Mesenchymal stem cell (in vitro differentiated cells and primary cell): ENCODE data around the gene SRGAP3.

ENCODE experiments used
- DNase-seq: peaks from one replicate; pipeline ENCODE4 v3.0.0-alpha.2; 2013
- H2AFZ ChIP-seq: one replicate; pipeline ENCODE4 v1.6.1; 2013; ENCODE audit warnings: low read depth, mild to moderate bottlenecking, control low read depth, inconsistent platforms, low read length, moderate library complexity
- H2AK5ac ChIP-seq: 2 replicates; pipeline ENCODE4 v1.6.1; 2013; ENCODE audit warnings: low read length, moderate library complexity, mild to moderate bottlenecking, inconsistent platforms; ENCODE audit not compliant: severe bottlenecking
- H2BK120ac ChIP-seq: one replicate; pipeline ENCODE4 v1.6.1; 2013; ENCODE audit warnings: low read depth, mild to moderate bottlenecking, inconsistent platforms, low read length, moderate library complexity
- H2BK12ac ChIP-seq, 2 experiments: one replicate each; pipeline ENCODE4 v1.6.1; 2013; ENCODE audit warnings: inconsistent platforms in 2 of 2, low read length in 2 of 2, mild to moderate bottlenecking in 2 of 2, moderate library complexity in 2 of 2, control low read depth in 1 of 2
- H2BK15ac ChIP-seq: one replicate; pipeline ENCODE4 v1.6.1; 2013; ENCODE audit warnings: mild to moderate bottlenecking, low read depth, inconsistent platforms; ENCODE audit not compliant: poor library complexity, severe bottlenecking
- H2BK5ac ChIP-seq: 2 replicates; pipeline ENCODE4 v1.6.1; 2013; ENCODE audit warnings: low read depth, mild to moderate bottlenecking, low read length, control low read depth, inconsistent platforms; ENCODE audit not compliant: poor library complexity, severe bottlenecking
- H3K14ac ChIP-seq, 2 experiments: one replicate each; pipeline ENCODE4 v1.6.1; 2013; ENCODE audit warnings: inconsistent platforms in 2 of 2, low read length in 2 of 2, control low read depth in 1 of 2, mild to moderate bottlenecking in 1 of 2, moderate library complexity in 1 of 2
- H3K18ac ChIP-seq, 2 experiments: one replicate each; pipeline ENCODE4 v1.6.1; 2013; ENCODE audit warnings: inconsistent platforms in 2 of 2, low read length in 2 of 2, control low read depth in 1 of 2, low read depth in 1 of 2, mild to moderate bottlenecking in 1 of 2
- H3K23ac ChIP-seq, 2 experiments: one replicate each; pipeline ENCODE4 v1.6.1; 2013; ENCODE audit warnings: inconsistent platforms in 2 of 2, low read length in 2 of 2, mild to moderate bottlenecking in 2 of 2, moderate library complexity in 2 of 2, control low read depth in 1 of 2
- H3K27ac ChIP-seq: 2 replicates; pipeline ENCODE4 v1.5.1; 2013; ENCODE audit warnings: mild to moderate bottlenecking, moderate library complexity, low read length, control low read depth, inconsistent platforms; ENCODE audit not compliant: poor library complexity, severe bottlenecking
- H3K27me3 ChIP-seq, 2 experiments: 2 replicates each; pipeline versions ENCODE4 v1.6.1 to v1.7.0; 2013; ENCODE audit warnings: low read length in 2 of 2, mild to moderate bottlenecking in 2 of 2, moderate library complexity in 2 of 2, control low read depth in 1 of 2, inconsistent platforms in 1 of 2; ENCODE audit not compliant: control insufficient read depth in 1 of 2, insufficient read depth in 1 of 2
- H3K36me3 ChIP-seq, 2 experiments: 2 replicates each; pipeline versions ENCODE4 v1.6.1 to v1.7.0; 2013; ENCODE audit warnings: low read length in 2 of 2, control low read depth in 1 of 2, inconsistent platforms in 1 of 2, low read depth in 1 of 2, mild to moderate bottlenecking in 1 of 2; ENCODE audit not compliant: insufficient read depth in 2 of 2, control insufficient read depth in 1 of 2
- H3K4ac ChIP-seq, 2 experiments: one replicate each; pipeline ENCODE4 v1.6.1; 2013; ENCODE audit warnings: inconsistent platforms in 2 of 2, low read length in 2 of 2, mild to moderate bottlenecking in 2 of 2, moderate library complexity in 2 of 2, control low read depth in 1 of 2, low read depth in 1 of 2
- H3K4me1 ChIP-seq: 2 replicates; pipeline ENCODE4 v1.6.1; 2013; ENCODE audit warnings: low read depth, low read length, control low read depth; ENCODE audit not compliant: control insufficient read depth, insufficient read depth
- H3K4me2 ChIP-seq: 2 replicates; pipeline ENCODE4 v1.6.1; 2013; ENCODE audit warnings: low read length, mild to moderate bottlenecking, inconsistent platforms; ENCODE audit not compliant: poor library complexity, severe bottlenecking
- H3K4me3 ChIP-seq, 2 experiments: 2 replicates each; pipeline versions ENCODE4 v1.5.1 to v1.7.0; 2013; ENCODE audit warnings: low read length in 2 of 2, mild to moderate bottlenecking in 2 of 2, control low read depth in 1 of 2, low read depth in 1 of 2; ENCODE audit not compliant: insufficient read depth in 1 of 2
- H3K79me1 ChIP-seq: replicated peaks from 2 replicates; pipeline ENCODE4 v1.6.1; 2013; ENCODE audit warnings: mild to moderate bottlenecking, control low read depth, low read length, inconsistent platforms; ENCODE audit not compliant: poor library complexity, severe bottlenecking
- H3K9ac ChIP-seq: 2 replicates; pipeline ENCODE4 v1.7.0; 2013; ENCODE audit warnings: mild to moderate bottlenecking, low read length, moderate library complexity
- H3K9me3 ChIP-seq: 2 replicates; pipeline ENCODE4 v1.7.0; 2013; ENCODE audit warnings: mild to moderate bottlenecking, low read length; ENCODE audit not compliant: control insufficient read depth
- H4K8ac ChIP-seq: one replicate; pipeline ENCODE4 v1.6.1; 2013; ENCODE audit warnings: inconsistent platforms, mild to moderate bottlenecking, low read length, moderate library complexity
- H4K91ac ChIP-seq: one replicate; pipeline ENCODE4 v1.6.1; 2013; ENCODE audit warnings: mild to moderate bottlenecking, low read length, inconsistent platforms
- WGBS: methylation state at CpG from one replicate; pipeline ENCODE4 v1.1.7; 2013; ENCODE audit warnings: mixed read lengths; 5-methylcytosine and 5-hydroxymethylcytosine counted together

Gene SRGAP3

GRCh38 chr3:9204253-9204992, 45.0 kb downstream of the SRGAP3 start:
- no peak overlapping the region for H4K91ac ChIP-seq
- no peak overlapping the region for H3K4ac ChIP-seq
- H3K23ac ChIP-seq, result no peak overlapping the region
- no peak overlapping the region for H2BK12ac ChIP-seq
- no peak overlapping the region for H2BK5ac ChIP-seq
- peaks cover 0 to 26% of the 10 kb centered on the region in 2 experiments for H3K27me3 ChIP-seq
- H2AK5ac ChIP-seq, result no peak overlapping the region
- H3K9ac ChIP-seq, result no peak overlapping the region
- no peaks in the 10 kb centered on the region for H3K9me3 ChIP-seq
- peak overlapping the region in 1 of 2 experiments; percentile 18 for H3K14ac ChIP-seq
- H3K27ac ChIP-seq, result no peak overlapping the region
- H3K36me3 ChIP-seq, result no peaks in the 10 kb centered on the region
- no peaks in the 10 kb centered on the region for H3K79me1 ChIP-seq
- DNase-seq, result no peak
- no peak overlapping the region for H2AFZ ChIP-seq
- 64% methylated on average over 13 of the region's 17 CpGs for WGBS
- peak overlapping the region; percentile 23 for H4K8ac ChIP-seq
- peaks cover 2% of the 10 kb centered on the region for H3K4me1 ChIP-seq
- no peak overlapping the region for H2BK15ac ChIP-seq
- no peak overlapping the region for H3K4me3 ChIP-seq
- no peak overlapping the region for H2BK120ac ChIP-seq
- H3K4me2 ChIP-seq, result no peak overlapping the region
- H3K18ac ChIP-seq, result no peak overlapping the region

- no peak overlapping the region for H3K18ac ChIP-seq
- no peak overlapping the region for H3K9ac ChIP-seq
- H3K4me2 ChIP-seq, result no peak overlapping the region
- H2BK12ac ChIP-seq, result no peak overlapping the region
- no peak overlapping the region for H3K14ac ChIP-seq
- DNase-seq, result no peak
- H3K4me3 ChIP-seq, result no peak overlapping the region
- H3K9me3 ChIP-seq, result no peaks in the 10 kb centered on the region
- no peak overlapping the region for H3K27ac ChIP-seq
- no peak overlapping the region for H2BK5ac ChIP-seq
- H4K8ac ChIP-seq, result no peak overlapping the region
- no peak overlapping the region for H2BK120ac ChIP-seq
- H3K36me3 ChIP-seq, result no peaks in the 10 kb centered on the region
- no peak overlapping the region for H2AFZ ChIP-seq
- no peak overlapping the region for H3K23ac ChIP-seq
- H3K79me1 ChIP-seq, result no peaks in the 10 kb centered on the region
- no peak overlapping the region for H2AK5ac ChIP-seq
- H3K4ac ChIP-seq, result no peak overlapping the region
- H3K27me3 ChIP-seq, result peaks cover 0 to 32% of the 10 kb centered on the region in 2 experiments
- H2BK15ac ChIP-seq, result no peak overlapping the region
- no peak overlapping the region for H4K91ac ChIP-seq
- H3K4me1 ChIP-seq, result peaks cover 2% of the 10 kb centered on the region
- 82% methylated on average over 2 of the region's 2 CpGs for WGBS
These were observed 46.1 kb downstream of the SRGAP3 start for GRCh38 chr3:9203317-9203716.

DNA sequence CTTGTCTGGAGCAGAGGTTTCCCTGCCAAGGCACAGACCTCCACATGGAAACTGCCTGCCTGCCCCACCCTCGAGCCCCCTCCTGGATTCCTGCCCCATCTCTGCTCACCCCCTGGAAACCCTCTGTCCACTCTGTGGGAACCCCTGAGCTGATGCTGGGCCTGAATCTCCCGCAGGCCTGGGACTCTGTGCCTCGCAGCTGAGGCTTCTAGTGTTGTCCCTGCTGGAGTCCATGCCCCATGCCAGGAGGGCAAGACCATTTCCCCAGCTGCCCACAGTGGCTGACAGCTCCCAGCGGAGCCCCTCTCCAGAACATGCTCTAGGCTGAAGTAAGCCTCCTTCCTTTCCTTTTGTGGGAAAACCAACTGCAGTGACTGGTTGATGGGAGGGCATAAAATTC, 46.9 kb downstream of the SRGAP3 start:
- 72% methylated on average over 4 of the region's 4 CpGs for WGBS
- H4K8ac ChIP-seq, result no peak overlapping the region
- no peak overlapping the region for H2AK5ac ChIP-seq
- no peak overlapping the region for H3K4me2 ChIP-seq
- no peak overlapping the region for H4K91ac ChIP-seq
- no peak overlapping the region for H3K4ac ChIP-seq
- no peak overlapping the region for H2BK120ac ChIP-seq
- peaks cover 2% of the 10 kb centered on the region for H3K4me1 ChIP-seq
- H2BK12ac ChIP-seq, result no peak overlapping the region
- H3K23ac ChIP-seq, result no peak overlapping the region
- no peaks in the 10 kb centered on the region for H3K79me1 ChIP-seq
- no peak overlapping the region for H3K27ac ChIP-seq
- DNase-seq, result no peak
- H3K18ac ChIP-seq, result no peak overlapping the region
- H3K9me3 ChIP-seq, result no peaks in the 10 kb centered on the region
- H3K9ac ChIP-seq, result no peak overlapping the region
- H2AFZ ChIP-seq, result no peak overlapping the region
- H3K36me3 ChIP-seq, result no peaks in the 10 kb centered on the region
- H2BK5ac ChIP-seq, result no peak overlapping the region
- H3K4me3 ChIP-seq, result no peak overlapping the region
- H3K27me3 ChIP-seq, result peaks cover 0 to 34% of the 10 kb centered on the region in 2 experiments
- no peak overlapping the region for H3K14ac ChIP-seq
- H2BK15ac ChIP-seq, result no peak overlapping the region

- Histone ChIP-seq H3K4me2 (no peak overlapping the region), H3K27me3 (peaks cover 0 to 33% of the 10 kb centered on the region in 2 experiments), H3K9me3 (no peaks in the 10 kb centered on the region), H3K14ac (no peak overlapping the region), H2AFZ (no peak overlapping the region), H4K91ac (no peak overlapping the region), H3K4ac (no peak overlapping the region), H3K4me1 (peaks cover 2% of the 10 kb centered on the region), H2BK5ac (no peak overlapping the region), H3K18ac (no peak overlapping the region), H3K9ac (no peak overlapping the region), H3K36me3 (no peaks in the 10 kb centered on the region), H2BK12ac (no peak overlapping the region), H3K23ac (no peak overlapping the region), H4K8ac (no peak overlapping the region), H3K79me1 (no peaks in the 10 kb centered on the region), H2BK15ac (no peak overlapping the region), H3K27ac (no peak overlapping the region), H2AK5ac (no peak overlapping the region), H3K4me3 (no peak overlapping the region), H2BK120ac (no peak overlapping the region)
- WGBS, result 83% methylated on average over 6 of the region's 6 CpGs
- DNase-seq, result no peak
These were observed 47.5 kb downstream of the SRGAP3 start for GRCh38 chr3:9201955-9202354.
